Cardiac septum (tissue), 1 donor: ENCODE data around the gene SPA17. TPM values are rescaled to one million over a fixed set of nuclear protein-coding genes. Genes with fewer than 3 reads are reported as not detected.

Experiments
- DNase-seq: peaks from one replicate; pipeline ENCODE4 v3.0.0-alpha.2; 2020; ENCODE audit warnings: low spot score
- intact Hi-C: fragments of 100-400 bp; cut with DNase I; formaldehyde crosslinking; loops from one replicate; pipeline ENCODE4 v1.14.0; 2022
- total RNA-seq: library from RNA; stranded (reverse); fragmentation: NEBNext Ultra II Directional; extraction: Animal tissue kit (Norgen Biotek cat#: 25700); gene quantifications from one replicate; pipeline ENCODE4 v1.2.1, GENCODE V29; 2021
- donor health status: DM: no; HTN: no; CAD: no.

Gene SPA17
- total RNA-seq, 1 donor from 2014 or later, result 1.8 TPM

GRCh38 chr11:124658501-124658900 is 15.2 kb upstream of the SPA17 start:
- DNase-seq, result no peak

DNA sequence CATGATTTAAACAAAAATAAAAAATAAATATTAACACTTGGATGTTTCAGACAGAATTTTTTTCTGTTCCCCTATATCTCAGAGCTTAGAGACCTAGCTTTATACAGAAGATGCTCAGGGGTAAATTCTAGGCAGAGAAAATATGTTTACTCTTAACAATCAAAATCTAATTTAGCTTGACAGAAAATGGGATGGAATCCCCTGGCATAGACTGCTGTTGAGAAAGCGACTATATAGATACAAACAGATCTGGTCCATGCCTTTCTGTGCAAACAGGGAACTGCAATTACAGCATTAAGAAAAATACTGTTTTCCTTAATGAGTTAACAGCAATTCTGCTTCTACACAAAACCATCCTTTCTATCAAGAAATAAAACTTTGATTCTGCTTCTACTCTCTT is 14.7 kb upstream of the SPA17 start:
- intact Hi-C loops, result no loop called here
- no peak for DNase-seq

More at GRCh38 chr11:124658501-124658900, 15.2 kb upstream of the SPA17 start:
- intact Hi-C loops, result no loop called here

- intact Hi-C loops, result no loop called here
- DNase-seq, result no peak
Measured at GRCh38 chr11:124661553-124661952, 12.2 kb upstream of the SPA17 start.

DNA sequence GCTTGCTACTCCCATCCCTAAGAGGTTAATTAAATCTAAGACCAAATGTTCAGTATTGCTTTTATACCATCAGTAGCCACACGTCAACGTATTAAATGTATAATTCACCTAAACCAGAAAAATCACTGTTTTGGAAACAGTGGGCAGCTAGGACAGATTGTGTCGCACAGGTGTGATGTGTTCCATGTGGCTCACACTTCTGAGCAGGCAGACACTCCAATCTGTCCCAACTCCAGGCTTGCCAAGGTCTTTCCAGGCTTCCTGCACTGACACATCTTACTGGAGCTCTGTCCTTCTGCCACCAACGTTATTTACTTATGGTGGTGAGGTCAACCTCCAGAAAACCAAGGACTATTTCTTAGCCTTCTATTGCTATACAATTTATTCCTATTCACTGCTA is 11.6 kb upstream of the SPA17 start:
- intact Hi-C loops, result no loop called here
- no peak for DNase-seq

DNA sequence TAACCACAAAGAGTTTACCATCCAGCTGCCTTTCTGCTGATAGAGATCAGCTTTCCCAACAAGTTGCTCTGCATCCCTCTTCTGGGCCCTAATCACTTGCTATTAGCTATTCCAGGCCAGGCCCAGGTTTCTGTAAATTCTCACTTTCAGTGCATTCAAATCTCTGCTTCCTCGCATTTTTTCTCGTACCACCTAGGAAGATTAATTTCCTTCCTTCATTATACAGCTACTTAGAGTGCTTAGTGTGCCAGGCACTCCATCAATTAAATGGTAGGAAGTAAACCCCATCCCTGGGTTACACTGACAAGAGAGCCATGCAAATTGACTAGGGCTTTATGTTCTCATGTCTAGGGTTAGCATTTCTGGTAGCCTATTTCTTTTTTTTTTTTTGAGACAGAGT is 9.8 kb upstream of the SPA17 start:
- intact Hi-C loops, result no loop called here
- no peak for DNase-seq

DNA sequence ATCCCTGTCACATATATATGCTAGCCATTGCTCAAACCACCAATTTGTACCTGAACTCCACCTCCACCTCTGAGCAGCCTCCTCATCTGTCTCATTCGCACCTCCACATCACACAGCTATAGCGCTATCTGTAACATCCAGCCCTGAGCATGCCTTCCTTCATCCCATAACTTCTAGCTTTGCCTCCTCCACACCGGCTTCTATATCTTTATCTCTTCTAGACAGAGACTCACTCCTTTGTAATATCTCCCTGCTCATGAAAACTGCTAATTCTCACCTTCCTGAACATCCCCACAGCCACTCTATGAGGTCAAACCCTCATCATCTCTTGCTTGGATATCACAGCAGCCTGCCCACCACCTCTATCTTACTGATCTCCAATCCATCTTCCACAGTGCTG is 6.1 kb upstream of the SPA17 start:
- intact Hi-C loops, result no loop called here
- DNase-seq, result no peak

- intact Hi-C loops, result loop anchor here (1.0 kb wide), 2 partner anchors 94 to 168 kb away; no protein-coding TSS in a partner anchor
- no peak for DNase-seq
Measured at GRCh38 chr11:124669193-124669592, 4.5 kb upstream of the SPA17 start.

DNA sequence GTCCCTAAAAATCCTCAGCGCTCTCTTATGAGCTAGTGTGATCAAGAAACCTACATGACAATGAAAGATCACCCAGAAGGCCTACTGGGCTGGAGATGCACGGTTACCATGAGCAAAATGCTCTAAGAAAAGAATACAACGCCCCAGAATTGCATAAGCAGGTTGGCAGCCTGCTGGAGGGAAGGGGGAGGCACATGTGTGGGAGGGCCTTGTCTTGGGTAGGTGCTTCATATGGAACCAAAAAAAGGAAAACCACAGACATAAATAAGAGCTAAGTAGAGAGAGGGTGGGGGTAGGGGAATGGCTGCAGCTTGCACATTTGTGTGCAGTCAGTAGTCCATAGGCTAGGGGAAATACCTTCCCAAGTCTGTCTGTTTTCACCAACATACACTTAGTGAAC is 3.0 kb upstream of the SPA17 start:
- DNase-seq, result no peak
- intact Hi-C loops, result loop anchor here (5.0 to 10.0 kb wide), 2 partner anchors 72 to 284 kb away; partner anchors contain the start of gene CCDC15

GRCh38 chr11:124672536-124673215 is 1.0 kb upstream of the SPA17 start:
- DNase-seq, result no peak
- intact Hi-C loops, result loop anchor here (1.0 to 10.0 kb wide), 4 partner anchors 70 to 282 kb away; partner anchors contain the start of genes CCDC15, ESAM and MSANTD2

GRCh38 chr11:124674168-124674517 is 439 bp downstream of the SPA17 start:
- intact Hi-C loops, result loop anchor here (5.0 to 10.0 kb wide), 2 partner anchors 68 to 281 kb away; partner anchors contain the start of gene CCDC15
- no peak for DNase-seq

- intact Hi-C loops, result loop anchor here (5.0 to 10.0 kb wide), 2 partner anchors 68 to 280 kb away; partner anchors contain the start of gene CCDC15
Measured at GRCh38 chr11:124674571-124674970, 867 bp downstream of the SPA17 start.

GRCh38 chr11:124676386-124676785 is 2.7 kb downstream of the SPA17 start:
- DNase-seq, result no peak
- intact Hi-C loops, result loop anchor here (5.0 to 10.0 kb wide), 2 partner anchors 46 to 278 kb away; partner anchors contain the start of gene CCDC15

More at GRCh38 chr11:124674571-124674970, 867 bp downstream of the SPA17 start:
- DNase-seq, result no peak

DNA sequence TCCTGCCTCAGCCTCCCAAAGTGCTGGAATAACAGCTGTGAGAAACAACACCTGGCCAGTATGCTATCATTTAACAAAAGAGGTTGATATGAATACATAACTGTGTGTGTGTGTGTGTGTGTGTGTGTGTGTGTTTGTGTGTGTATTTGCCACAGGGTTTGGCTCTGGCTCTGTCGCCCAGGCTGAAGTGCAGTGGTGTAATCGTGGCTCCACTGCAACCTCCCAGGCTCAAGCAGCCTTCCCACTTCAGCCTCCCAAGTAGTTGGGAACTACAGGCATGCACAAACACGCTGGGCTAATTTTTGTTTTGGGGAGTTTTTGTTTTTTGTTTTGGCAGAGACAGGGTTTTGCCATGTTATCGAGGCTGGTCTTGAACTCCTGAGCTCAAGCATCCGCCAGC is 4.7 kb downstream of the SPA17 start:
- intact Hi-C loops, result loop anchor here (5.0 to 10.0 kb wide), 2 partner anchors 44 to 276 kb away; partner anchors contain the start of gene CCDC15
- DNase-seq, result no peak

- no peak for DNase-seq
- intact Hi-C loops, result no loop called here
Measured at GRCh38 chr11:124681421-124681820, 7.7 kb downstream of the SPA17 start.

DNA sequence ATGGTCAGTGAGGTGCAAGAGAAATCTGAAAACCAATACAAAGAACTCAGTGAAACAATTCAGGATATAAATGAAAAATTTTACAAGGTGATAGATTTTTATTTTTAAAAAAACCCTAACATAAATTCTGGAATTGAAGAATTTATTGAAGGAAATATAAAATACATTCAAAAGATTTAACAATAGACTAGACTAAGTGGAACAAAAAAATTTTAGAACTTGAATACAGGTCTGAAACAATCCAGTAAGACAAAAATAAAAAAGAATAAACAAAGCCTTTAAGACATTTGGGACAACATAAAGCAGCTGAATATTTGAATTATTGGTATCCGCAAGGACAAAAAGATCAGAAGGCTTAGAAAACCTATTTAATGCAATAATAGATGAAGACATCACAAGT is 8.7 kb downstream of the SPA17 start:
- intact Hi-C loops, result no loop called here
- no peak for DNase-seq

DNA sequence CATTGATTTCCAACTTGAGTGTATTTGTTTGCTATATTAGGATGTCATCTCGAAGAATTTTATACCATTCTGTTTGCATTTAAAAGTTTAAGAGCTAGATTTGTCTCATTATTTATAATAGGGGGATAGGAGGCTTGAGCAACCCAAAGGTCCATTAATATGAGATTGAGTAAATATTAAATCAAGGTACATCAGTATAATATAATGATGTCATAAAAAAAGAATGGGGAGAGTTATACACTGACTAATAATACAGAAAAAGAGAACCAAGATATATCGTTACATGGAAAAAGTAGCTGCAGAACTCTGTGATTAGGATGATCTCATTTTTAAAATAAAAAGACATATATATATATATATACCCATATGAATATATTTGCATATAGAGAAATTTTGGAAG is 19.4 kb downstream of the SPA17 start:
- DNase-seq, result no peak
- intact Hi-C loops, result no loop called here

- intact Hi-C loops, result no loop called here
- no peak for DNase-seq
Measured at GRCh38 chr11:124699547-124699946, 25.8 kb downstream of the SPA17 start.

- DNase-seq, result no peak
- intact Hi-C loops, result no loop called here
Measured at GRCh38 chr11:124700028-124700427, 26.3 kb downstream of the SPA17 start.

DNA sequence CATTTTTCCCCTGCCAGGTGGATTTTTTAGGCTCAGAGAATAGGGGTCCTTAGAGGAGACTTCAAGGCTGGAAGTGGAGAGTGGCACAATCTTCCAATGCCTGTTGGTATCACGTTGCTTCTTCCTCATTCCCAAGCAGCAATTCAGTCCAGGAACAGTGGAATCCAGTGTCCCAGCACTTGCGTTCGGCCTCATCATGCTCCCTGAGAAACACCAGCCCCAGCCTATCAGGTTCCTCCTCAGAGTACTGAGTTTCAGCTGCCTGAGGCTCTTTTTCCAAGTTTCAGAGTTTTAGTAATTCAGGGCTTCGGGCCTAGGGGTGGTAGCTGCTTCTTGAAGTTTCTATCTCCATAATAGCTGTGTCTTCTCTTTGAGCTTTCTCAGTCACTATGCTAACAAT is 34.1 kb downstream of the SPA17 start:
- intact Hi-C loops, result no loop called here
- no peak for DNase-seq

- DNase-seq, result no peak
- intact Hi-C loops, result no loop called here
Measured at GRCh38 chr11:124712392-124712791, 38.7 kb downstream of the SPA17 start.

DNA sequence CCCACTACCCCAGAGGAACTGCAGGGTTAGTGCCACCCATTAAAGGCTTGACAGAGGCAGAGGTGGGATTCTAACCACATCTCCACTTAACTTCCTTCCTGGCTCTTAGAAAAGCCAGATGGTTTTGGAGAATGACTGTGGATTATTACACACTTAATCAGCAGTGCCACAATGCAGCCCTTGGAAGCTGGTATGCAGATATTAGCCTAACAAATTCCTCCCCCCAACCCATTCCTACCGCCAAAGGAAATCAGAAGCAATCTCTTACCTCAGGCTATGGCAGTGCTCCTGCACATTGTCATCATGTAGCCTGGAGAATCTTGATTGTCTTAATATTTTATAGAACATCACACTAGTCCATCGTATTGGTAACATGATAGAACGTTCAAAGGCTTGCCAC is 42.9 kb downstream of the SPA17 start:
- intact Hi-C loops, result no loop called here
- no peak for DNase-seq
